T-helper 2 cell treated with Interferon-gamma antibody and Interleukin-4, amounts not matched to agents 5 μg/mL and 100 μg/mL, for 36 hours (primary cell): ENCODE data around the gene SAP25.
A peak's percentile ranks its signal among the peaks of the same experiment; 100 is the strongest.

Source experiments
- DNase-seq: peaks from one replicate; pipeline ENCODE4 v3.0.0; 2021; ENCODE audit warnings: low spot score
- H3K27ac Mint-ChIP-seq: one replicate; pipeline ENCODE4 v1.8.0; 2021; ENCODE audit warnings: mild to moderate bottlenecking, mixed read lengths
- H3K27me3 Mint-ChIP-seq: one replicate; pipeline ENCODE4 v1.8.0; 2021; ENCODE audit warnings: low read depth, mixed read lengths
- H3K36me3 Mint-ChIP-seq: one replicate; pipeline ENCODE4 v1.8.0; 2021; ENCODE audit warnings: low read depth, mixed read lengths
- H3K4me1 Mint-ChIP-seq: one replicate; pipeline ENCODE4 v1.8.0; 2021; ENCODE audit warnings: low read depth, mixed read lengths
- H3K4me3 Mint-ChIP-seq: one replicate; pipeline ENCODE4 v1.8.0; 2022; ENCODE audit warnings: mild to moderate bottlenecking, moderate library complexity, mixed read lengths
- H3K9me3 Mint-ChIP-seq: one replicate; pipeline ENCODE4 v1.8.0; 2021; ENCODE audit warnings: mixed read lengths

SAP25 gene

GRCh38 chr7:100604028-100604975 lies 30.6 kb upstream of the SAP25 start:
- H3K27ac Mint-ChIP-seq: peak overlapping the region; percentile 88
- H3K36me3 Mint-ChIP-seq: no peaks in the 10 kb centered on the region
- peaks cover 12% of the 10 kb centered on the region for H3K4me1 Mint-ChIP-seq
- H3K4me3 Mint-ChIP-seq: peak overlapping the region; percentile 91
- DNase-seq: peak; percentile 80
- no peaks in the 10 kb centered on the region for H3K9me3 Mint-ChIP-seq
- no peaks in the 10 kb centered on the region for H3K27me3 Mint-ChIP-seq

GRCh38 chr7:100603726-100604027 lies 30.0 kb upstream of the SAP25 start:
- Mint-ChIP-seq H3K36me3 (no peaks in the 10 kb centered on the region), H3K4me3 (peak overlapping the region; percentile 87), H3K27ac (peak overlapping the region; percentile 88), H3K27me3 (no peaks in the 10 kb centered on the region), H3K9me3 (no peaks in the 10 kb centered on the region), H3K4me1 (peaks cover 12% of the 10 kb centered on the region)
- DNase-seq: no peak

GRCh38 chr7:100602889-100603725 lies 29.4 kb upstream of the SAP25 start:
- DNase-seq: no peak
- Mint-ChIP-seq H3K27ac (no peak overlapping the region), H3K36me3 (no peaks in the 10 kb centered on the region), H3K27me3 (no peaks in the 10 kb centered on the region), H3K9me3 (no peaks in the 10 kb centered on the region), H3K4me1 (peaks cover 16% of the 10 kb centered on the region), H3K4me3 (peak overlapping the region; percentile 87)

DNA sequence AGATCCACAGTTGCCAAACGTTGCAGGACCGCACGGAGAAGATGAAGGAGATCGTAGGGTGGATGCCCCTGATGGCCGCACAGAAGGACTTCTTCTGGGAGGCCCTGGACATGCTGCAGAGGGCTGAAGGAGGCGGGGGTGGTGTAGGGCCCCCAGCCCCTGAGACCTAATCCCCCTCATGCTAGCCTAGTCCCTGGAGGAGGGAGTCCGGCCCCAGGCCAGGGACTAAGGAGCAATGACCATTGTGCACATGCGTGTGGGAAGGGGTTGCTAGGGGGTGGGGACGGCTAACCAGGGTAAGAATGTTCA lies 27.0 kb upstream of the SAP25 start:
- Mint-ChIP-seq H3K27me3 (no peaks in the 10 kb centered on the region), H3K27ac (no peak overlapping the region), H3K9me3 (no peaks in the 10 kb centered on the region), H3K36me3 (no peaks in the 10 kb centered on the region), H3K4me3 (no peak overlapping the region), H3K4me1 (peaks cover 13% of the 10 kb centered on the region)
- no peak for DNase-seq

DNA sequence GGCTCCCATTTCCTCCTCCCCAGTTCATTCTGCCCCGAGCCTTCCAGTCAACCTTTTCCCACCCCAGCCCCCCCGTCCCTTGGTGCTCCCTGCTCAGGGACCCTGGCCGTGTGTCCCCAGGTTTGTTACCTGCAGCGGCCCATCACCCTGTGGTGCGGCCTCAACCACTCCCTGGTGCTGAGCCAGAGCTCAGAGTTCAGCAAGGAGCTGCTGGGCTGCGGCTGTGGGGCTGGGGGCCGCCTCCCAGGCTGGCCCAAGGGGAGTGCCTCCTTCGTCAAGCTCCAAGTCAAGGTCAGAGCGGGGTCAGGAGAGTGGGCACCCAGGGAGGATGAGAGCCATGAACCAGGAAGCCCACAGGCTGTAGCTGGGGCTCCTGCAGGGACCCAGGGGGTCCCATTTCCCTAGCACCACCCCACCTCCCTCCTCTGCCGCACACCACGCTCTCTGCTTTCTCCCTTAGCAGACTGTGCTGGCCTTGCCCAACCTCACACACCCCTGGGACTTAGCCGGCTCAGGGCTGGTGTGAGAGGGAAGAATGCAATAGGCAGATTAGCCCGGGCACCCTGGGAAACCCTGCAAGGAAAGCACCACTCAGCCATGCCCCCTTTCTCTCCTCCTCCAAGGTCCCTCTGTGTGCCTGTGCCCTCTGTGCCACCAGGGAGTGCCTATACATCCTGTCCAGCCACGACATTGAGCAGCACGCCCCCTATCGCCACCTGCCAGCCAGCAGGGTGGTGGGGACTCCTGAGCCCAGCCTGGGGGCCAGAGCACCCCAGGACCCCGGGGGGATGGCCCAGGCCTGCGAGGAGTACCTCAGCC lies 26.4 kb upstream of the SAP25 start:
- H3K4me1 Mint-ChIP-seq: peaks cover 9% of the 10 kb centered on the region
- H3K27me3 Mint-ChIP-seq: no peaks in the 10 kb centered on the region
- DNase-seq: no peak
- no peak overlapping the region for H3K27ac Mint-ChIP-seq
- no peaks in the 10 kb centered on the region for H3K36me3 Mint-ChIP-seq
- no peak overlapping the region for H3K4me3 Mint-ChIP-seq
- H3K9me3 Mint-ChIP-seq: no peaks in the 10 kb centered on the region

GRCh38 chr7:100598425-100598824 lies 24.7 kb upstream of the SAP25 start:
- Mint-ChIP-seq H3K4me1 (peaks cover 4% of the 10 kb centered on the region), H3K27ac (no peak overlapping the region), H3K9me3 (no peaks in the 10 kb centered on the region), H3K4me3 (no peak overlapping the region), H3K27me3 (no peaks in the 10 kb centered on the region), H3K36me3 (no peaks in the 10 kb centered on the region)
- DNase-seq: no peak

GRCh38 chr7:100595188-100595587 lies 21.5 kb upstream of the SAP25 start:
- Mint-ChIP-seq H3K4me3 (no peak overlapping the region), H3K36me3 (no peaks in the 10 kb centered on the region), H3K9me3 (no peaks in the 10 kb centered on the region), H3K4me1 (peaks cover 5% of the 10 kb centered on the region), H3K27me3 (peaks cover 7% of the 10 kb centered on the region), H3K27ac (no peak overlapping the region)
- no peak for DNase-seq

DNA sequence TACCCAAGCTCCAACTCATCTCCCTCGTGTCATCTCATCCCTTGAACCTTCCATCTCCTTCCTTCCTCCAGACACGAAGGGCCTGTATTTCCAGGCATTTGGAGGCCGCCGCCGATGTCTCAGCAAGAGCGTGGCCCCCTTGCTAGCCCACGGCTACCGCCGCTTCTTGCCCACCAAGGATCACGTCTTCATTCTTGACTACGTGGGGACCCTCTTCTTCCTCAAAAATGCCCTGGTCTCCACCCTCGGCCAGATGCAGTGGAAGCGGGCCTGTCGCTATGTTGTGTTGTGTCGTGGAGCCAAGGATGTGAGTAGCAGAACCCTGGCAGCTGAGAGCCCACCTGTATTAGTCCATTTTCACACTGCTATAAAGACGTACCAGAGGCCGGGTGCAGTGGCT lies 17.9 kb upstream of the SAP25 start:
- H3K4me1 Mint-ChIP-seq: peaks cover 6% of the 10 kb centered on the region

DNA sequence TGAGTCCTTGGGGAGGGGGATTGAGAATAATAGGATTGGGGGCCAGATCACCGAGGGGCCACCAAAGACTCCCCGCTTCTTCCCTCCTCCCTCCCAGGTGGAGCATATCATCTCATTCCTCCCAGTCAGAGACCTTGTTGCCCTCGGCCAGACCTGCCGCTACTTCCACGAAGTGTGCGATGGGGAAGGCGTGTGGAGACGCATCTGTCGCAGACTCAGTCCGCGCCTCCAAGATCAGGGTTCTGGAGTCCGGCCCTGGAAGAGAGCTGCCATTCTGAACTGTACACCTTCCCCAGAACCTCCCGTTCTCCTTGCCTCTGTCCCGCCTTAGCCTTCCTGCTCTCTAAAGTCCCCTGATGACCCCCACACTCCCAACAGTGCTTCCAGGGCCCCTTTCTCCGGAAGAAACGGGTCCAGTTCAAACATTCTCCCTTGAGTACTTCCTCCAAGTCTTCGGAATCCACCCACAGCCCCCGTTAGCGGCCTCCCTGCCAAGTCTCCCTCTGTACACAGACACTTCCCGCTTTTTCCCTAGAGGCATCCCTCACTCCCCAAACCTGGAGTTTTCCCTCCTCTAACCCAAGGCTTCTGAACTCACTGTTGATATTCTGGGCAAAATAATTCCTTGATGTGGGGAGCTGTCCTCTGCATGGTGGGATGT lies 16.5 kb upstream of the SAP25 start:
- H3K4me3 Mint-ChIP-seq: no peak overlapping the region
- no peak overlapping the region for H3K27ac Mint-ChIP-seq
- no peaks in the 10 kb centered on the region for H3K9me3 Mint-ChIP-seq
- peaks cover 11% of the 10 kb centered on the region for H3K27me3 Mint-ChIP-seq
- DNase-seq: no peak
- no peaks in the 10 kb centered on the region for H3K36me3 Mint-ChIP-seq
- H3K4me1 Mint-ChIP-seq: peaks cover 7% of the 10 kb centered on the region

More for the DNA sequence above, 17.9 kb upstream of the SAP25 start:
- DNase-seq: no peak
- Mint-ChIP-seq H3K36me3 (no peaks in the 10 kb centered on the region), H3K9me3 (no peaks in the 10 kb centered on the region), H3K27me3 (peaks cover 11% of the 10 kb centered on the region), H3K4me3 (no peak overlapping the region), H3K27ac (no peak overlapping the region)

DNA sequence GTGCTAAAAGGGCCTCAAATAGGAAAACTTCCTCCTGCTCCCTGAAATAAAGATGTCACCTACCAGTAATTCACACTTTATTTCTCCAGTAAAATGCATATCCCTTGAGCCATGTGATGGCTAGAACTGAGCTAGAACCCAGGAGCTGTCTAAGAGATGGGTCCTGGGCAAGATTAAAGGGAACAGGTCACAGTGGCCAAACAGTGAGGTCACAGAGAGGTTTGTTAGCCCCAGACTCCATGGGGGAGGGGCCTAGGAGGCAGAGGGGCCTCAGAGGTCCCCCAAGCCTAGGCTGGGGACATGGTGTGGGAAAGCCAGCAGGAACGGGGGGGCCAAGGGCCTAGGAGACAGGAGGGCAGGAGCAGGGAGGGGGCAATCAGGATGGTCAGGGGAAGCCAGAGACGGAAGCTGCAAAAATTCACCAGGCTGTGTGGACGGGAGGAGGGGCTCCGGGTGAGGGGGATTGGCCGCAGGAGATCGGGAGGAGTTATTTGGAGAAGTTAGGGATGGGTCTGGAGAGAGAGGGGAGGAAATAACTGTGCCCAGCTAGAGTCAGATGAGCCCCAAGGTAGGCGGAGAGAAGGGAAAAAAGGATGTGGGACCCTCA lies 15.7 kb upstream of the SAP25 start:
- Mint-ChIP-seq H3K4me1 (peaks cover 10% of the 10 kb centered on the region), H3K27ac (no peak overlapping the region), H3K4me3 (no peak overlapping the region), H3K27me3 (peaks cover 11% of the 10 kb centered on the region), H3K9me3 (no peaks in the 10 kb centered on the region), H3K36me3 (no peaks in the 10 kb centered on the region)
- DNase-seq: no peak

DNA sequence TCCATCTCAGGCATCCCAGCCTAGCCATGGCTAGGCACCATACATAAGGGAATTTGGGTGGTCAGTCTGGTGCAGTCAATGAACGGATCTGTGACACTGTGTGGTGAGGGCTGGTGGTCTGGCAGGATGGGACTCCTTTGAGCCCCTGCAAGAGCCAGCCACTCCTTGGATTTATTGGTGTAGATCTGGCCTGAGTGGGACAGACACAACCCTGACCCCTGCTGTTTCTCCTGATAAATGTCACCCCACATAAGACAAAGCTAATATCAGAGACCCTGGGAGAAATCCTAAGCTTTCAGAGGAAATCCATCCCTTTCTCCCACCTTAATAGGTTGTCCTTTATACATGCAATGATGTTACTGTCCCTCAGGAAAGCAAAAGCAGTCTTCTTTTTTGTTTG lies 14.7 kb upstream of the SAP25 start:
- peaks cover 6% of the 10 kb centered on the region for H3K36me3 Mint-ChIP-seq
- no peak overlapping the region for H3K27ac Mint-ChIP-seq
- no peak for DNase-seq
- H3K9me3 Mint-ChIP-seq: no peaks in the 10 kb centered on the region
- peak overlapping the region; percentile 64 for H3K4me3 Mint-ChIP-seq
- peaks cover 15% of the 10 kb centered on the region for H3K4me1 Mint-ChIP-seq
- peaks cover 11% of the 10 kb centered on the region for H3K27me3 Mint-ChIP-seq

DNA sequence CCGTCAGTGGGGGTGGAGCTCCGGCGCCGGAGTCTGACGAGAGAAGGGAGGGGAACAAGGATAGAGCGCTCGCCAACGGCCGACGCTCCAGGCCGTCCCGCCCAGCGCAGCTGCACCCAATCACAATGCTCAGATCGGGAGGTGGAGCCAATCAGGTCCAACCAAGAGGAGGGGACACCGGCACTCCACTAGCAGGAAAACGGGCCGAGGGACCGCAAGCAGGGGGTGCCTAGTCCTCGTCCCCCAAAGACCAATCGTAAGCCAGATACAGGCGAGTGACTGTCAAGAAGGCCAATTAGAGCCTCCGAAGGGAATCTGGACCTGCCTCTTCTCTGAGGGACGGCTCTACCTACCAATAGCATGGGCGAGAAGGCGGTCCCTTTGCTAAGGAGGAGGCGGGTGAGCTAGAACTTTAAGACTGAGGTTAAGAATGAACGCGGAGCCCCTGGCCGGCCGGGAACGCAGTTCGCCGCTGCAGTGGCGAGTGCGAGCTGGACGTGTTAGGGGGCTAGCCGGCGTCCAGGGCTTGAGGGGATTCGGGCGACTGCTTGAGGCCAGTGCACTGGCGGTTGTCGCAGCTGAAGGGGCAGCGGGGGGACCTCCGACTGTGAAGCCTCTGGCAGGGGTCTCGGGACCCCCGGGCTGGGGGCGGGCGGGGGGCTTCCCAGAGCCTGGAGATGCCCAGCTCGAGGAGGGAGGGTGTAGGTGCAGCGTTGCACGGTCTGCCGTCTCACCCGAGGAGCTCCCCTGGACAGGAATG lies 12.7 kb upstream of the SAP25 start, which contains the start of gene FBXO24:
FBXO24 (plus strand) TSS at position 63 of the 760 bp plus-strand sequence; CDS start at position 361, 298 bp downstream.
- Mint-ChIP-seq H3K27ac (peak within 1 kb of the TSS; percentile 97), H3K4me1 (peaks cover 18% of the 10 kb centered on the region), H3K27me3 (peaks cover 8% of the 10 kb centered on the region), H3K36me3 (peaks cover 17% of the 10 kb centered on the region), H3K9me3 (no peaks in the 10 kb centered on the region), H3K4me3 (peak within 1 kb of the TSS; percentile 98)
- DNase-seq: peak; percentile 100
